Stimulated activated CD8-positive, alpha-beta memory T cell treated with anti-CD3 and anti-CD28 coated beads, Interleukin-7, amount 100 ng/mL, for 48 hours (primary cell): ENCODE data around the gene AHNAK.
"Not testable (repeated sequence)": the region's sequence is repeated elsewhere in the genome, so short reads cannot be mapped to it uniquely, and the experiment has no call there.

Experiments used
- DNase-seq, 2 donors: peaks; one replicate each; pipeline ENCODE4 v3.0.0-alpha.2; 2020; ENCODE audit warnings: low read depth in 1 of 2; ENCODE audit errors: extremely low read depth in 1 of 2

The AHNAK gene, protein sequence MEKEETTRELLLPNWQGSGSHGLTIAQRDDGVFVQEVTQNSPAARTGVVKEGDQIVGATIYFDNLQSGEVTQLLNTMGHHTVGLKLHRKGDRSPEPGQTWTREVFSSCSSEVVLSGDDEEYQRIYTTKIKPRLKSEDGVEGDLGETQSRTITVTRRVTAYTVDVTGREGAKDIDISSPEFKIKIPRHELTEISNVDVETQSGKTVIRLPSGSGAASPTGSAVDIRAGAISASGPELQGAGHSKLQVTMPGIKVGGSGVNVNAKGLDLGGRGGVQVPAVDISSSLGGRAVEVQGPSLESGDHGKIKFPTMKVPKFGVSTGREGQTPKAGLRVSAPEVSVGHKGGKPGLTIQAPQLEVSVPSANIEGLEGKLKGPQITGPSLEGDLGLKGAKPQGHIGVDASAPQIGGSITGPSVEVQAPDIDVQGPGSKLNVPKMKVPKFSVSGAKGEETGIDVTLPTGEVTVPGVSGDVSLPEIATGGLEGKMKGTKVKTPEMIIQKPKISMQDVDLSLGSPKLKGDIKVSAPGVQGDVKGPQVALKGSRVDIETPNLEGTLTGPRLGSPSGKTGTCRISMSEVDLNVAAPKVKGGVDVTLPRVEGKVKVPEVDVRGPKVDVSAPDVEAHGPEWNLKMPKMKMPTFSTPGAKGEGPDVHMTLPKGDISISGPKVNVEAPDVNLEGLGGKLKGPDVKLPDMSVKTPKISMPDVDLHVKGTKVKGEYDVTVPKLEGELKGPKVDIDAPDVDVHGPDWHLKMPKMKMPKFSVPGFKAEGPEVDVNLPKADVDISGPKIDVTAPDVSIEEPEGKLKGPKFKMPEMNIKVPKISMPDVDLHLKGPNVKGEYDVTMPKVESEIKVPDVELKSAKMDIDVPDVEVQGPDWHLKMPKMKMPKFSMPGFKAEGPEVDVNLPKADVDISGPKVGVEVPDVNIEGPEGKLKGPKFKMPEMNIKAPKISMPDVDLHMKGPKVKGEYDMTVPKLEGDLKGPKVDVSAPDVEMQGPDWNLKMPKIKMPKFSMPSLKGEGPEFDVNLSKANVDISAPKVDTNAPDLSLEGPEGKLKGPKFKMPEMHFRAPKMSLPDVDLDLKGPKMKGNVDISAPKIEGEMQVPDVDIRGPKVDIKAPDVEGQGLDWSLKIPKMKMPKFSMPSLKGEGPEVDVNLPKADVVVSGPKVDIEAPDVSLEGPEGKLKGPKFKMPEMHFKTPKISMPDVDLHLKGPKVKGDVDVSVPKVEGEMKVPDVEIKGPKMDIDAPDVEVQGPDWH (N-terminal part only)

DNA sequence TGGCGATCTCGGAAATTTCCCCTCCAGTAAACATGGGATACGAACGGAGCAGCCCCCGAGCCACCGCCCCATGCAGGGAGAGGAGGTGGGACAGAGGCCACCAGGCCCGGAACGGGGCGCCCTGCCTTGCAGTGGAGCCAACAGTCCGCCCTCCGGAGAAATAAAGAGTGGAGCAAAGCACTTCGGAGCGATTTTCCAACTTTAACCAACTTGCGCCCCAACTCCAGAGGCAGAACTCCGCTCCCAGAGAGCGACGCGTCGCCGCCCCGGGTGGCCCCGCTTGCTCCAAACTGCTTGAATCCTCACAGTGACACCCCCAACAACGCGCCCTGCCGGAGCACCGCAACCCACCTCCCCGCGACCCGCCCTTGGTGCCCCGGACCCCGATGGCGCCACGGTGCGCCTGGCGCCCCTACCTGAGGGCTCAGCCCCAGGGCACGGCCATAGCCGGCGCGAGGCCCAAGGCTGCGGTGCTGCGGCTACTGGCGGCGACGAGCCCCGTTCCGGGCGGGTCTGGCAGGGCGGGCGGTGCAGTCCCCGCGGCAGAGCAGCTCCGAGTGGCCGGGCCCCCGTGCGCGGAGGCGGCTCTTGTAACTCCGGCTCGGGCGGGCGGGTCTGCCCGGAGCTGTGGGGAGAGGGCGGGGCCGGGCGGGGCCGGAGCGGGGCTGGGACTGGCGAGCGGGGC, at the start of gene AHNAK:
Gene AHNAK (minus strand): TSS at position 563 of the 685 bp plus-strand sequence. CDS start 10,708 bp downstream, outside the sequence.
- no peak for DNase-seq

DNA sequence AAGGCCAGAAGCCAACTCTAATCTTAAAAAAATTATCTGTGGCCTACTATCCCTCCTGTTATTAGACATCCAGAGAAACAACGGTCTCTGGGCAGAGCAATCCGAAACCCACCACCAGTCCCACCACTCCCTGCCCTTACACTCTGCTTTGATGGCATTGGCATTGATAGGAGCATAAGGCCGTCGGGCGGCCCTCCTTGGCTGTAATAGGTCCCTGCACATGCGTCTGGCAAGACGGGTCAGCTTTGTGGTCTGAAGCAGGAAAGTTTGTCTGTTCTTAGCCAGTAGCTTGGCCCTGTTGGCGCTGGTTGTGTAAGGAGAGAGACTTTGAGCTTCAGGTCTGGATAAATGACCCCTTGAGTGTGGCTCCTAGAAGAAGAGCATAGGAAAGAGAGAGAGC, 48.5 kb upstream of the AHNAK start:
- no peak for DNase-seq

DNA sequence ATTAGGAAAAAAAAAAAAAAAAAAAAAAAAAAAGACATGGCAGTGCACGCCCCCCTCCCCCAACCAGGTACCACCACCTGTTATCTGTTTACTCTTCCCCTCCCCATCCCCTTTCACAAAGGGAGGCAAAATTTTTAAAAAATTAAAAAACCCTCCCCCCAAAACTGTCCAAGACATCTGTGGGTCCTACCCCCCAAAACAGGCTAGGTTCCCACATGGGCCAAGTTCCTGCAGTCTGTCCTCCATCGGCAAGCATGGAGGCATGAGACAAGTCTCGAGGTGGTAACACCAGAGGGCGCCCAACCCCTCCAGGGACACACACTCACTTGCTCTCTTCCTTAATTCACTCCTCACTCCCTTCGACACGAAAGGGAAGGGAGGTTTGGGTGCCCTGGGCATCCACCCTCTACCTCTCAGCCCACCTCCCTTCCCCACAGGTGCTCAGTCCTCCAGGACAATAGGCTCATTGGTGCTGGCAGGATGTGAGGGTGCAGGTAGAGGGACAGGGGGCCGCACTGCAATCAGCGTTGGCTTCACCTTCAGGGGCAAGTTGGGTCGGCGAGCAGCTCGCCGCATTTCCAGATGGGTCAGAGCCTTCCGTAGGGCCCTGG, 46.9 kb upstream of the AHNAK start:
- DNase-seq, result peak in 1 of 2 donors; percentile 68

DNA sequence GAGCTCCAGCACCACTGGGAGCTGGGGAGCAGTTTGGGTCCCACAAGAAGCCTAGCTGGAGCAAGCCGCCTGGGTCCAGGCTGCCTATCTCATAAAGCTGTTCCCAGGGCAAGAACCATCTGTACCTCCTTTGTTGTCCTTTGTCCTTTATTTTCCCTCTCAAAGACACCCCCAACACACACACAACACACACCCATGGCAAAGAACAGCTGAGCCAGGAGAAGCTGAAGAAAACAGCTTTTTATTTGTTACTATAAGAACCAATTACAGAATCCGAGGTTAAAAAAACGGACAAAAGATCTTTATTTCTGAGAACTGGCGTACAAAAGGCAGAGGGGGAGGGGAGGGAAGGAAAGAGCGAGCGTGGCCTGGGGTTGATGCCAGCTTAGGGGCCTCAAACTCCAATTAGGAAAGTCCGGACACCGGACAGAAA, 46.4 kb upstream of the AHNAK start:
- DNase-seq, result no peak

DNA sequence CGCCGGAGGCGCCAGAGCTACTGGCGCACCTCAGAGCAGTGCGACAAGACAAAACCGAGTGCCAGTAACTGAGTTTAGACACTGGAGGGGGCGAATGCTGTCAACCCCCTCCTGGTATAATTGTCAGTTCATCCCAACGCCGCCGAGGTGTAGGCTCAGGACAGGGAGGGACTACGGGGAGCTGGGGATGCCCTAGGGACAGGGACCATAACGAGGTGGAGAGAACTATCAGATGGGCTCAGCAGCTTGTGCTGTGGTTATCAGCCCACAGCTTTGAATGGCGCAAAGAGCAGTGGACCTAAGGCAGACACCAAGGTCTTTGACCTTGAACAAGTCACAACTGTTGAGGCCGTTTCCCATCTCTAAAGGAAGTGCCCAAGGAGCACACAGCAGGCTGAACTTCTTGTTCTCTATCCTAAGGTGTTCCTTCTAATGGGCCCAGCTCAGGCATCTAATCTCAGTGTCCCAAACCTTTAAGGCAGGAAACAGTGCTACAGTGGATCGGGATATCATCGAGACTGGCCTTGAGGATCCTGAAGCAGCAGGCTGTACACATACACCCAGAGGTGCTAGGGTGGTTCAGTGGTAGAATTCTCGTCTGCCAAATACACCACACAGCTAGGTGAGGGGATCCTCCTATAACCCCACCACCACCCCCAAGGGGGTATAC, 45.7 kb upstream of the AHNAK start:
- DNase-seq, result no peak

DNA sequence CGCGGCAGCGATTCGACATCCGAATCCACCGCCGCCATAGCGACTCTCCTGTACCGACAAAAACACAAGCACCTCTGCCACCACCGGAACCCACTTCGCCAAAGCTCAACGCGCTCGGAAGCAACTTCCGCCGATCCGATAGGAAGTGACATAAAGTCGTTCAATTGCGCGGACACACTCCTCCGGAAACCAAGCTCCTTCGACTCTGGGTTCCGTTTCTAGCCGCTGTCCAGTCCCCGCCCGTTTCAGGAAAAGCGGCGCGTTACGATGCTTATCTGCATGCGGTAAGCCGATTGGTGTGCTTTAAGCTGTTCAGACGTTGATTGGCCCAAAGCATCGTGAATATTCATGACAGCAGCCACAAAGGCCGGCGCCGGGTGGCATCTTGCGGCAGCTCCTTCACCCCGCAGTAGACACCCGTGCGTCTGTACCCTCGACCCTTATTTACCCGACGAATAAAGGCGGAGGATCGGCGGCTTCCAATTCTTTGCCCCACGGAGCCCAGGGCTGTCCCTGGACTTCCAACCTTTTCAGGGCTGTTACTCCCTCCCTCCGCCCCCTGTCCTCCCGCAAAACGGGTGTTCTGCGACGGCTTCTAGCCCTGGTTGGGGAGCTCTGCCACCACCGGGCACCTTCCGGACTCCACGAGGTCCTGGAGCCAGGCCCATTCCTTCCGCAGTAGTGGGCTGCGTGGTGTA, 45.0 kb upstream of the AHNAK start, which contains the start of gene TUT1:
Gene TUT1 (minus strand): TSS at position 76 of the 698 bp plus-strand sequence. CDS start 38 bp downstream, at position 38.
- DNase-seq, result peak; percentile 87 to 95

DNA sequence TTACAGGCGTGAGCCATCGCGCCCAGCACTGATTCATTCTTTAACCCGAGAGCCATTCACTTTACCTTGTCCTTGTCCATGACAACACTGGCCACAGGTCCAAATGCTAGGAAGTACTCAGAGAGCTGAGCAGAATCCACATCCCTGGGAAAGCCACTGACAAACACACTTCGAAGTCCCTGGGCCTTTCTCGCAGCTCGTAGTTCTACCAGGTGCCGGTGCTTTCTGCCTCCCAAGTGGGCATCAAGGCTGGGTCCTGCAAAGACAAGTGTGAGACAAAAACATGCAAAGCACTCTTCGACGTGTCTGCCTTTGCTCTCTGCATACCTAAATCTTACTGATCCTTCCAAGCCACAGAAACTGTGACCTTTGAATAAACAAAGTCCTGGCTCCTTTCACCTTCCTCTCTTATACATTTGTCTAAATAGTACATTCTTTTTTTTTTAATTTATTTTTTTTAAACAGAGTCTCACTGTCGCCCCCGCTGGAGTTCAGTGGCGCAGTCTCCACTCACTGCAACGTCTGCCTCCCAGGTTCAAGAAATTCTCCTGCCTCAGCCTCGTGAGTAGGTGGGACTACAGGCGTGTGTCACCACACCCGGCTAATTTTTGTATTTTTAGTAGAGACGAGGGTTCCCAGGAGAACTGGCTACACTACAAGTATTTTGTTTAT, 42.5 kb upstream of the AHNAK start:
- DNase-seq, result no peak

DNA sequence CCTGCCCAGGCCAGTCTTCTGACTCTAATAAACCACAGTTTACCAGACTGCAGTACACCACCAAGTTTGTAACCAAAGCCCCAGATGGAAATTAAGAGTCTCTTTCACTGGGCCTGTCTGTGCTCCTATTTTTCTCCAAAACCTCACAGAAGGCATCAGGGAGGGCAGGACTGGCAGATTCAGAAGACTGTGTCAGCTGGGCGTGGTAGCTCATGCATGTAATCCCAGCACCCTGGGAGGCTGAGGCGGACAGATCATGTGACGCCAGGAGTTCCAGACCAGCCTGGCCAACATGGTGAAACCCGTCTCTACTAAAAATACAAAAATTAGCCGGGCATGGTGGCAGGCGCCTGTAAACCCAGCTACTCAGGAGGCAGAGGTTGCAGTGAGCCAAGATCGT, 38.8 kb upstream of the AHNAK start:
- not testable (repeated sequence) for DNase-seq

DNA sequence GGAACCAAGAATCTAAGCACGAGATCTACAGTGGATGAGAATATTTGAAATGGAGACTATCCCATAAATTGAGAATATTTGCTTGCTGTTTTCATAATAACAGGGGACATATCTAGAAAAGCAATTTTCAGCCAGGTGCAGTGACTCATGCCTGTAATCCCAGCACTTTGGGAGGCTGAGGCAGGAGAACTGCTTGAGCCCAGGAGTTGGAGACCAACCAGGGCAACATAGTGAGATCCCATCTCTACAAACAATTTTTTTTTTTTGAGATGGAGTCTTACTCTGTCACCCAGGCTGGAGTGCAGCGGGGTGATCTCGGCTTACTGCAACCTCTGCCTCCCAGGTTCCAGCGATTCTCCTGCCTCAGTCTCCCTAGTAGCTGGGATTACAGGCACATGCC, 35.1 kb upstream of the AHNAK start:
- not testable (repeated sequence) for DNase-seq

DNA sequence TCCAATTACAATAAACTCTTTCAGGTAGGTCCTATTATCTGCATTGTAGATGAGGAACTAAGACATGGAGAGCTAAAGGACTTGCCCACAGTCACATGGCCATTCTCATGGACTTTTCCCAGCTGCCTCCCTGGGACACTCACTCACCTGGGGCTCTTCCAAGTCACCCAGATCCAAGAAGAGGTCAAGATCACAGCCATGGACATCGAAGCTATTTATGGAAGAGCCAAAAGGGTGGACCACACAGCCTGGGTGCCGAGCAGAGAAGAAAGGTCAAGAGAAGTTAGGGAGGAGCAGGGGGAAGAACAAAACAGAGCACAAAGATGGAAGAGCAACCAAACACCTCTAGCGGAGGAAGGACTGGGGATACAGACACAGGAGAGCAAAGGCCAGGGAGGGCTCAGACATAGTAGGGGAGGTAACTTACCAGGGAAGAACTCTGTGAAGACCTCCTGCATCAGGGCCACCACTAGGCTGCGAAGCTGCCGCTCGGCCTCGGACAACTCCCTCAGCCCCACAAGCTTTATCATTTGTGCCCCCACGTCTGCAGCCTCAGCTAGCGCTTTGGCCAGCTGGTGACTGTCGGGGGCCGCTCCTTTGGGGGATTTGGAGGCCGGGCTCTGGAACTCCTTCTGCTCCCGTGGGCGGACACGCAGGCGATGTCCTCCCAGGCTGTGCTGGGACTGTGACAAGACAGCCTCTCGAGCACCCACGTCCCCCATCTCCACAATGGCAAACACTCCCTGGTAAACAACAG, 34.5 kb upstream of the AHNAK start:
- DNase-seq, result no peak

DNA sequence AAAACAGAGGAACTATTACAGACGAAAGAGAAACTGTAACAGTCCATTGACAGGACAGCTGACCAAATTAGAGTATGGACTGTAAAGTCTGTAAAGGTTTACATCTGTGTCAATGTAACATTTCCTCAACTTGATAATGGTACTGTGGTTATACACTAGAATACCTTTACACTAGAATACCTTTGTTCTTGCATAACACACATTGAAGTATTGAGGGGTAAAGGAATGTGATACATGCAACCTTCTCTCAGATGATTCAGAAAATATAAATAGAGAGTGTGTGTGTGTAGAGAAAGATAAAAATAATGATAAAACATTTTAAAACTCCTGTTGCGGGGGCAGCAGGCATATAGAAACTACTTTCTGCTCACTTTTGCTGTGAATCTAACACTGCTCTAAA, 32.6 kb upstream of the AHNAK start:
- DNase-seq, result no peak

DNA sequence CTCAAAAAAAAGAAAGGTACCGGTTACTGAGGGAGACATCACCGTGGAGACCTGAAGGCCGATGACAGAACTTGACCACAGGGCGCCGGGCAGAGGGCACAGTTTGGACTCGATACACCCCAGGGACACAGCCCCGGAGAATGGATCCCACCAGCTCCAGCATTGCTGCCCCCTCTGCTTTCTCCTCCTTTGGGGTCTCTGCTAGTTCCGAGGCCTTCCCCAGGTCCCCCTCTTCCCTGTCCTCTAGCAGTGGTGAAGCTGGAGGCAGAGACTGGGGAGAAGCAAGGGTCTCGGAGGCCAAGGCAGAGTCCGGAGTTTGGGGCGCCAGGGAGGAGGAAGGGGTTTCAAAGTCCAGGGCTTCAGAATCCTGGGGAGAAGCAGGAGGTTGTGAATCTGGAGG, 31.9 kb upstream of the AHNAK start:
- no peak for DNase-seq

DNA sequence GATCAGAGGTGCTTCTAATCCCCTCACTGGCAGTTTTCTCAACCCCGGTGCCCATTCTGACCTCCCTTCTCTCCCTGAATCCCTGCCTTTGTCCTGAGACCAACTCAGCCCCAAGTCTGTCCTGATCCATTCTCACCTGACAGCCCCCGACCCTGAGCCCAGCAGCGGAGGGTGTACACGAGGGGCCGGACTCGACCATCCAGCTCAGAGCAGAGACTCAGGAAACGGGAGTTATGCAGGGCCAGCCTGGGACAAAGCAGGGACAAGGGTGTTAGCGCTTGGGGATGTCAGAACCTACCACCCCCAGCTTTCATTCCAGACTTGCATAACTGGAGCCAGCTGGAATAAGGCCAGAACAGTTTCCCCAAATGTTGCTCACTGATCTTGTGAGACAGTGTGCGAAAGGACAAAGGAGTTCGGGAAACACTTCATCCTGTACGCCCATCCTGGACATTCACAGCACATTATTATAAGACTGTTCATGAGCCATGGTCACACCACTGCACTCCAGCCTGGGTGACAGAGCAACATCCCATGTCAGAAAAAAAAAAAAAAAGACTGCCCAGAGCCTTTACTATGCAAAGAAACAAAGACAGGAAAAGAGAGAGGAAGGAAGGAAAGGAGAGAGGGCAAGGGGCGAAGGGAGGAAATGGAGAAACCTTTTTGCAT, 30.6 kb upstream of the AHNAK start:
- no peak for DNase-seq

DNA sequence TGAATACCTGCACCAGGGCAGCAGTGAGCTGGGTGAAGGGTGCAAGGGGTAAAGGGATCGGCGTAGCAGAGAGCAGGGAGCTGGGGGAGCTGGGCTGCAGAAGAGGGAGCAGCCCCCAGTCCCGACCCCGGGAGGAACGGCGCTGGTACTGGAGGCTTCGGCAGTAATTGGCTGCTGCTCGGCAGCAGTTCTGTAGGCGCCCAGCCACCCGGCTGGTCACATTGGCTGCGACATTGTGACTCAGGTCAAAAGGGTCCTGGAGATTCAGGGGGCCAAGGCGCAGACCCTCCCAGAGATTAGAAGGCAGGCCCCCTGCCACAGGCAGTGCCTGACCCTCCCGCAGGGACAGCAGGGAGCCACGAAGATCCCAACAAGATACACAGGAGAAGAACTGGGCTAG, 29.2 kb upstream of the AHNAK start:
- no peak for DNase-seq

DNA sequence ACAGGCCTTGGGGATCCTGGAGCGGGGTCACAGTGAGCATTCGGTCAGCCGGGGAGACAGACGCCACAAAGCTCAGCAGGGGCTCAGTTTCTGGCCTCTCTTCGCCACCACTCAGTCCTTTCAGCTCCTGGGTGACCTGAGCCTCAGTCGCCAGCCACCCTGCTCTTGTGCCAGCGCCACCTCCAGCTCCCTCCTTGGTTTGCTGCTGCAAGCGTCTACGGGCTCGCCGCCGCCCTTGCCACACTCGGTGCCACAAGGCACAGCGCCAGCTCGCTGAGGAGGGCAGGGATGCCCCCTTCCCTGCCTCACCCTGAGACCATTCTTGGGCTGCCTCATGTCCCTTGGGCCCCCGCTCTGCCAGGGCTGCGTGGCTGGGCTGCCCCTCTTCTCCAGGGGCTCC, 28.6 kb upstream of the AHNAK start:
- DNase-seq, result no peak

DNA sequence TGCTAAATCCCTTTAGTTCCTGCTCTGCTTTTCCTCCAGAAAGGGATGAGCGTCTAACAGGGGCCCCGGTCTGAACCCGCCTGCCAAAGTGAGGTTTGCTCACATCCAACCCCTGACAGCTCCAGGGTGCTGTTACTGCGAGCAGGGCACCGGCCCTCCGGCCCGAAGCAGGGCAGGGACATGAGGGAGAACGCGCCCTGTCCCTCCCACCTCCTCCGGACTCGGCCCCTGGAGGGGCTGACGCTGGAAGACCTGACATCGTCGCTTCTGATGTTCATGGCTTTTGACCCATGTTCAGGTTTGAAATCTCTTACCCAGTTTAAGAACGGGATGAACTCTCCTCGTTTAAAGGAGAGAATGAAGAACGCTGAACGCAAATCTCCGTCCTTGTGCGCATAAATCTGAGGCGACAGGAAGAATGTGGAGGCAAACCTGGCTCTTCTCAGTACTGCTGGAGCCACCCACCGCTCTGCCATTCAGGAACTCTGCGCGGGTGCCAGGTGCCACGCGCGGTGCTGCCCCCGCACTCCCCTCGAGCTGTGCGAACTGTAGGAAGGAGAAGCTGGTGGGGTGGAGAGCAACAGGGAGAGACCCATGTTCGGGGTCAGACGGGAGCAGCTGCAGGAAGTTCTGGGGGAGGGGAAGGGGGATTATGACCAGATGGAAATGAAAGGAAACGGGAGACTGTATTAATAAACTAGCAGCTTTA, 27.9 kb upstream of the AHNAK start:
- no peak for DNase-seq
